GM12878 (cell line): ENCODE measurements around the gene RGS16. TPM values are rescaled to one million over a fixed set of nuclear protein-coding genes. Genes with fewer than 3 reads are reported as not detected.

ENCODE experiments used
- CBFB ChIP-seq: IDR thresholded peaks from 2 replicates; pipeline ENCODE4 v1.6.1; 2016; ENCODE audit warnings: antibody characterized with exemption, low read depth
- DPF2 ChIP-seq: fragments of 450-650 bp; IDR thresholded peaks from 2 replicates; pipeline ENCODE4 v1.6.1; 2017; ENCODE audit warnings: mild to moderate bottlenecking
- EED ChIP-seq: sonication (generic); IDR thresholded peaks from 2 replicates; pipeline ENCODE4 v1.6.1; 2016; ENCODE audit warnings: antibody characterized with exemption, low read depth
- ETV6 ChIP-seq, 2 experiments: fragments of 450-650 bp in 1 of 2; IDR thresholded peaks in 1 of 2; conservative IDR thresholded peaks in 1 of 2; 2 replicates each; pipeline ENCODE4 v1.6.1; 2014; ENCODE audit warnings: antibody characterized with exemption in 1 of 2, borderline replicate concordance in 1 of 2, low read depth in 1 of 2, mild to moderate bottlenecking in 1 of 2, moderate library complexity in 1 of 2
- MTA3 ChIP-seq: IDR thresholded peaks from 2 replicates; pipeline ENCODE4 v1.6.1; 2012; ENCODE audit warnings: low read length, inconsistent platforms, borderline replicate concordance
- NFIC ChIP-seq: IDR thresholded peaks from 2 replicates; pipeline ENCODE4 v1.6.1; 2012; ENCODE audit warnings: low read depth, mild to moderate bottlenecking, inconsistent platforms, low read length, moderate library complexity
- SMC3 ChIP-seq: IDR thresholded peaks from 2 replicates; pipeline ENCODE4 v1.6.1; 2011; ENCODE audit warnings: low read length, improper control_type of control experiment, borderline replicate concordance
- TARDBP ChIP-seq: IDR thresholded peaks from 2 replicates; pipeline ENCODE4 v1.6.1; 2016; ENCODE audit warnings: borderline replicate concordance
- TBL1XR1 ChIP-seq: IDR thresholded peaks from 2 replicates; pipeline ENCODE4 v1.6.1; 2012; ENCODE audit warnings: low read depth, low read length, improper control_type of control experiment
- polyA plus RNA-seq, 11 experiments: library from polyadenylated mRNA; depleted of rRNA in 4 of 11; unstranded in 6 of 11; stranded (reverse) in 5 of 11; fragments of >200 nt; fragmentation: Nextera tagmentation in 4 of 11; fragmentation: Illumina TruSeq in 1 of 11; extraction: Ambion mirVana in 4 of 11; extraction: Trizol in 1 of 11; gene quantifications; 1 replicate in 1 of 11; 2 replicates in 10 of 11; pipeline versions ENCODE4 v1.2.1 to v1.2.3, GENCODE V29; 2011 to 2016; ENCODE audit warnings: inconsistent platforms in 2 of 11, missing spikeins in 2 of 11, low read depth in 1 of 11
- total RNA-seq, 4 experiments: library from RNA; depleted of rRNA in 3 of 4; stranded (reverse); fragments of >200 nt in 3 of 4; fragmentation: Illumina TruSeq in 1 of 4; extraction: Trizol in 1 of 4; gene quantifications; 2 replicates each; pipeline versions ENCODE4 v1.2.1 to v1.2.3, GENCODE V29; 2013 to 2021
- TF ChIP-seq, protein P1 (sequence below): fragments of 450-650 bp; formaldehyde crosslinking; IDR thresholded peaks from 2 replicates; pipeline ENCODE4 v1.4.0; 2020; ENCODE audit warnings: mild to moderate bottlenecking, moderate library complexity
- TF ChIP-seq, protein P2 (sequence below): fragments of 450-650 bp; IDR thresholded peaks from 2 replicates; pipeline ENCODE4 v1.6.1; 2017; ENCODE audit warnings: mild to moderate bottlenecking, low read depth, inconsistent platforms; ENCODE audit not compliant: poor library complexity, severe bottlenecking

Gene RGS16
- total and polyA plus RNA-seq, 10 of the 15 experiments (the other 5 are each of a cell fraction or from before 2014, with no cell fraction given): 16.4 to 58.2 (median 44.6) TPM

GRCh38 chr1:182629499-182630096, 25.4 kb upstream of the RGS16 start (continued):
- TF ChIP-seq, protein P1, sequence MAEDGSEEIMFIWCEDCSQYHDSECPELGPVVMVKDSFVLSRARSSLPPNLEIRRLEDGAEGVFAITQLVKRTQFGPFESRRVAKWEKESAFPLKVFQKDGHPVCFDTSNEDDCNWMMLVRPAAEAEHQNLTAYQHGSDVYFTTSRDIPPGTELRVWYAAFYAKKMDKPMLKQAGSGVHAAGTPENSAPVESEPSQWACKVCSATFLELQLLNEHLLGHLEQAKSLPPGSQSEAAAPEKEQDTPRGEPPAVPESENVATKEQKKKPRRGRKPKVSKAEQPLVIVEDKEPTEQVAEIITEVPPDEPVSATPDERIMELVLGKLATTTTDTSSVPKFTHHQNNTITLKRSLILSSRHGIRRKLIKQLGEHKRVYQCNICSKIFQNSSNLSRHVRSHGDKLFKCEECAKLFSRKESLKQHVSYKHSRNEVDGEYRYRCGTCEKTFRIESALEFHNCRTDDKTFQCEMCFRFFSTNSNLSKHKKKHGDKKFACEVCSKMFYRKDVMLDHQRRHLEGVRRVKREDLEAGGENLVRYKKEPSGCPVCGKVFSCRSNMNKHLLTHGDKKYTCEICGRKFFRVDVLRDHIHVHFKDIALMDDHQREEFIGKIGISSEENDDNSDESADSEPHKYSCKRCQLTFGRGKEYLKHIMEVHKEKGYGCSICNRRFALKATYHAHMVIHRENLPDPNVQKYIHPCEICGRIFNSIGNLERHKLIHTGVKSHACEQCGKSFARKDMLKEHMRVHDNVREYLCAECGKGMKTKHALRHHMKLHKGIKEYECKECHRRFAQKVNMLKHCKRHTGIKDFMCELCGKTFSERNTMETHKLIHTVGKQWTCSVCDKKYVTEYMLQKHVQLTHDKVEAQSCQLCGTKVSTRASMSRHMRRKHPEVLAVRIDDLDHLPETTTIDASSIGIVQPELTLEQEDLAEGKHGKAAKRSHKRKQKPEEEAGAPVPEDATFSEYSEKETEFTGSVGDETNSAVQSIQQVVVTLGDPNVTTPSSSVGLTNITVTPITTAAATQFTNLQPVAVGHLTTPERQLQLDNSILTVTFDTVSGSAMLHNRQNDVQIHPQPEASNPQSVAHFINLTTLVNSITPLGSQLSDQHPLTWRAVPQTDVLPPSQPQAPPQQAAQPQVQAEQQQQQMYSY (CRISPR knock-in tag): no peak
- peak; percentile 54; the same call in 1 of the 2 replicates for TF ChIP-seq NFIC
- TF ChIP-seq MTA3: no peak
- no peak for TF ChIP-seq SMC3
- no peak for TF ChIP-seq TARDBP
- TF ChIP-seq TBL1XR1: 0 out of 2 replicates have a peak, but pooled peaks have one; percentile 51
- 0 out of 2 replicates have a peak, but pooled peaks have one; percentile 36 for TF ChIP-seq EED
- TF ChIP-seq CBFB: 0 out of 2 replicates have a peak, but pooled peaks have one; percentile 46
- TF ChIP-seq ETV6 (conservative IDR thresholded peaks at IDR 0.05 in 1 of 2, IDR thresholded peaks at IDR 0.05 in 1 of 2; ENCODE audit: borderline replicate concordance in 1 of 2, low read depth in 1 of 2): 0 out of 4 replicates have a peak, but pooled peaks of 1 of the 2 experiments have one; percentile 49
- TF ChIP-seq DPF2: peak; percentile 88
- TF ChIP-seq, protein P2, sequence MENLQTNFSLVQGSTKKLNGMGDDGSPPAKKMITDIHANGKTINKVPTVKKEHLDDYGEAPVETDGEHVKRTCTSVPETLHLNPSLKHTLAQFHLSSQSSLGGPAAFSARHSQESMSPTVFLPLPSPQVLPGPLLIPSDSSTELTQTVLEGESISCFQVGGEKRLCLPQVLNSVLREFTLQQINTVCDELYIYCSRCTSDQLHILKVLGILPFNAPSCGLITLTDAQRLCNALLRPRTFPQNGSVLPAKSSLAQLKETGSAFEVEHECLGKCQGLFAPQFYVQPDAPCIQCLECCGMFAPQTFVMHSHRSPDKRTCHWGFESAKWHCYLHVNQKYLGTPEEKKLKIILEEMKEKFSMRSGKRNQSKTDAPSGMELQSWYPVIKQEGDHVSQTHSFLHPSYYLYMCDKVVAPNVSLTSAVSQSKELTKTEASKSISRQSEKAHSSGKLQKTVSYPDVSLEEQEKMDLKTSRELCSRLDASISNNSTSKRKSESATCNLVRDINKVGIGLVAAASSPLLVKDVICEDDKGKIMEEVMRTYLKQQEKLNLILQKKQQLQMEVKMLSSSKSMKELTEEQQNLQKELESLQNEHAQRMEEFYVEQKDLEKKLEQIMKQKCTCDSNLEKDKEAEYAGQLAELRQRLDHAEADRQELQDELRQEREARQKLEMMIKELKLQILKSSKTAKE: peak; percentile 87
